ENCODE data around the gene CAPN11.

DNA sequence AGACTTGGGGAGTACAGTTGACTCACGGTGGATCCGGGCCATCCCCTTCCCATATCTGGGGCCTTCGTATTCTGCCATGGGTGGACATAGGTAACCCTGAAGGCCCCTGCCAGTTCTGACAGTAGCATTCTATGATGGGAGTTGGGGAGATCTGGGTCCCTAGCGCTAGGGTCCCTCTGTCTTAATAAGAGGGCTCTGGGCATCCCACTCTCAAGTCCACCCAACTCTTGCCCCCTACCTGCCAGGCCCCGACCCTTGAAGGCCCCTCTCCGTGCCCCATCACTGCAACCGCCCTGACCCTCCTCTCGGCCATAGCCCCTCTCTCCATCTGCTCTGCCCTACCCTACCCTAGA lies 6.5 kb upstream of the CAPN11 start:
- TF ChIP-seq EP300 (conservative IDR thresholded peaks at IDR 0.05; ENCODE audit: poor library complexity, severe bottlenecking) (no peak), RAD21 (conservative IDR thresholded peaks at IDR 0.05) (no peak)

Measured in neural cell (in vitro differentiated cells).